ENCODE results near the gene E2F3.

The E2F3 gene

GRCh38 chr6:20401205-20402091 is at the start of gene E2F3:
E2F3 (plus strand) TSS chr6:20401879; CDS start chr6:20402233, 354 bp downstream.
- peak; percentile 98 to 99 for DNase-seq

- no peak for DNase-seq
Observed at GRCh38 chr6:20352346-20352745, 49.3 kb upstream of the E2F3 start.

GRCh38 chr6:20353134-20353533 is 48.5 kb upstream of the E2F3 start:
- no peak for DNase-seq

GRCh38 chr6:20354366-20354765 is 47.3 kb upstream of the E2F3 start:
- DNase-seq, result no peak

GRCh38 chr6:20360471-20361119 is 41.1 kb upstream of the E2F3 start:
- no peak for DNase-seq

- DNase-seq, result no peak
Observed at GRCh38 chr6:20362623-20363022, 39.1 kb upstream of the E2F3 start.

- DNase-seq, result no peak
Observed at GRCh38 chr6:20364327-20364726, 37.4 kb upstream of the E2F3 start.

GRCh38 chr6:20365456-20365855 is 36.2 kb upstream of the E2F3 start:
- DNase-seq, result no peak

GRCh38 chr6:20366082-20366830 is 35.4 kb upstream of the E2F3 start:
- DNase-seq, result no peak

GRCh38 chr6:20367743-20368485 is 33.8 kb upstream of the E2F3 start:
- DNase-seq, result no peak

- DNase-seq, result no peak
Observed at GRCh38 chr6:20370393-20370792, 31.3 kb upstream of the E2F3 start.

- no peak for DNase-seq
Observed at GRCh38 chr6:20370801-20371200, 30.9 kb upstream of the E2F3 start.

GRCh38 chr6:20375436-20375835 is 26.2 kb upstream of the E2F3 start:
- no peak for DNase-seq

- DNase-seq, result no peak
Observed at GRCh38 chr6:20377623-20378265, 23.9 kb upstream of the E2F3 start.

GRCh38 chr6:20379231-20379630 is 22.4 kb upstream of the E2F3 start:
- DNase-seq, result no peak

GRCh38 chr6:20386218-20386617 is 15.5 kb upstream of the E2F3 start:
- no peak for DNase-seq

GRCh38 chr6:20389066-20389465 is 12.6 kb upstream of the E2F3 start:
- DNase-seq, result no peak

GRCh38 chr6:20393297-20393696 is 8.4 kb upstream of the E2F3 start:
- no peak for DNase-seq

- DNase-seq, result no peak
Observed at GRCh38 chr6:20399518-20399917, 2.2 kb upstream of the E2F3 start.

- no peak for DNase-seq
Observed at GRCh38 chr6:20400456-20401204, 1.0 kb upstream of the E2F3 start.

GRCh38 chr6:20402092-20402341 is 338 bp downstream of the E2F3 start:
- peak in 1 of 2 experiments; percentile 50 for DNase-seq

All from NCI-H187 (cell line).